HL-60 (cell line): ENCODE measurements around the gene ARHGEF37.

Experiments
- GABPA ChIP-seq: IDR thresholded peaks from 2 replicates; pipeline ENCODE4 v1.6.1; 2012; ENCODE audit warnings: low read depth
- REST ChIP-seq: IDR thresholded peaks from 2 replicates; pipeline ENCODE4 v1.6.1; 2012; ENCODE audit warnings: low read depth; ENCODE audit not compliant: insufficient replicate concordance
- SPI1 ChIP-seq: IDR thresholded peaks from 2 replicates; pipeline ENCODE4 v1.6.1; 2012; ENCODE audit warnings: low read depth, mild to moderate bottlenecking, borderline replicate concordance
- TF ChIP-seq, protein P1 (sequence below): IDR thresholded peaks from one replicate; pipeline ENCODE4 v1.5.1; 2011; ENCODE audit warnings: low read length, control low read depth, inconsistent platforms; ENCODE audit not compliant: insufficient read depth

- no peak for TF ChIP-seq SPI1
- TF ChIP-seq REST, result no peak
- TF ChIP-seq, protein P1, sequence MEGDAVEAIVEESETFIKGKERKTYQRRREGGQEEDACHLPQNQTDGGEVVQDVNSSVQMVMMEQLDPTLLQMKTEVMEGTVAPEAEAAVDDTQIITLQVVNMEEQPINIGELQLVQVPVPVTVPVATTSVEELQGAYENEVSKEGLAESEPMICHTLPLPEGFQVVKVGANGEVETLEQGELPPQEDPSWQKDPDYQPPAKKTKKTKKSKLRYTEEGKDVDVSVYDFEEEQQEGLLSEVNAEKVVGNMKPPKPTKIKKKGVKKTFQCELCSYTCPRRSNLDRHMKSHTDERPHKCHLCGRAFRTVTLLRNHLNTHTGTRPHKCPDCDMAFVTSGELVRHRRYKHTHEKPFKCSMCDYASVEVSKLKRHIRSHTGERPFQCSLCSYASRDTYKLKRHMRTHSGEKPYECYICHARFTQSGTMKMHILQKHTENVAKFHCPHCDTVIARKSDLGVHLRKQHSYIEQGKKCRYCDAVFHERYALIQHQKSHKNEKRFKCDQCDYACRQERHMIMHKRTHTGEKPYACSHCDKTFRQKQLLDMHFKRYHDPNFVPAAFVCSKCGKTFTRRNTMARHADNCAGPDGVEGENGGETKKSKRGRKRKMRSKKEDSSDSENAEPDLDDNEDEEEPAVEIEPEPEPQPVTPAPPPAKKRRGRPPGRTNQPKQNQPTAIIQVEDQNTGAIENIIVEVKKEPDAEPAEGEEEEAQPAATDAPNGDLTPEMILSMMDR, result no peak
- TF ChIP-seq GABPA, result no peak
These were observed 90.2 kb downstream of the ARHGEF37 start for GRCh38 chr5:149671544-149671943.
